ENCODE results near the gene LYPD3. TPM values are rescaled to one million over a fixed set of nuclear protein-coding genes. Genes with fewer than 3 reads are reported as not detected.

The LYPD3 gene
- total and polyA plus RNA-seq, 4 donors = 0.20 to 2.1 (median 1.2) TPM

GRCh38 chr19:43489310-43489709 is 23.9 kb upstream of the LYPD3 start:
- H3K27me3 ChIP-seq (ENCODE audit: control insufficient read depth, insufficient read depth, low read length) = no peaks in the 10 kb centered on the region
- no peaks in the 10 kb centered on the region for H3K4me1 ChIP-seq (ENCODE audit: control insufficient read depth, insufficient read depth, low read length)
- peak in 1 of 6 donors; percentile 36 for DNase-seq (ENCODE audit: low read depth in 4 of 6, low spot score in 6 of 6)
- H3K9me3 ChIP-seq (ENCODE audit: control insufficient read depth, insufficient read depth, low read length) = no peaks in the 10 kb centered on the region
- no peak overlapping the region for H3K27ac ChIP-seq (ENCODE audit: low read depth, low read length)
- H3K4me3 ChIP-seq (ENCODE audit: low read depth, low read length) = no peak overlapping the region
- no CpG with 5 or more reads among the region's 5 CpGs for WGBS (ENCODE audit: insufficient coverage)
- peaks cover 9% of the 10 kb centered on the region for H3K36me3 ChIP-seq (ENCODE audit: control insufficient read depth, insufficient read depth, low read length)

DNA sequence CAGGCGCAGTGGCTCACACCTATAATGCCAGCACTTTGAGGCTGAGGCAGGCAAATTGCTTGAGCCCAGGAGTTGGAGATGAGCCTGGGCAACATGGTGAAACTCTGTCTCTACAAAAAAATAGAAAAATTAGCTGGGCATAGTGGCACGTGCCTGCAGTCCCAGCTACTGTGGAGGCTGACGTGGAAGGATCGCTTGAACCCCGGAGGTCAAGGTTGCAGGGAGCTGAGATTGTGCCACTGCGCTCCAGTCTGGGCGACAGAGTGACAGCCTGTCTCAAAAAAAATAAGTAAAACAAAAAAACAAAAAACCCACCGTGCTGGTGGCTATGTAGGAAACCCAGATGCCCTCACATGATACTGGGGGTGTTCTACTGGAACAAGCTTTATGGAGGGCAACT is 22.8 kb upstream of the LYPD3 start:
- DNase-seq (ENCODE audit: low read depth in 4 of 6, low spot score in 6 of 6) = no peak
- peaks cover 9% of the 10 kb centered on the region for H3K36me3 ChIP-seq (ENCODE audit: control insufficient read depth, insufficient read depth, low read length)
- WGBS (ENCODE audit: insufficient coverage) = 93% methylated on average over 5 of the region's 8 CpGs
- H3K27me3 ChIP-seq (ENCODE audit: control insufficient read depth, insufficient read depth, low read length) = no peaks in the 10 kb centered on the region
- H3K4me1 ChIP-seq (ENCODE audit: control insufficient read depth, insufficient read depth, low read length) = no peaks in the 10 kb centered on the region
- no peaks in the 10 kb centered on the region for H3K9me3 ChIP-seq (ENCODE audit: control insufficient read depth, insufficient read depth, low read length)
- no peak overlapping the region for H3K27ac ChIP-seq (ENCODE audit: low read depth, low read length)
- H3K4me3 ChIP-seq (ENCODE audit: low read depth, low read length) = no peak overlapping the region

DNA sequence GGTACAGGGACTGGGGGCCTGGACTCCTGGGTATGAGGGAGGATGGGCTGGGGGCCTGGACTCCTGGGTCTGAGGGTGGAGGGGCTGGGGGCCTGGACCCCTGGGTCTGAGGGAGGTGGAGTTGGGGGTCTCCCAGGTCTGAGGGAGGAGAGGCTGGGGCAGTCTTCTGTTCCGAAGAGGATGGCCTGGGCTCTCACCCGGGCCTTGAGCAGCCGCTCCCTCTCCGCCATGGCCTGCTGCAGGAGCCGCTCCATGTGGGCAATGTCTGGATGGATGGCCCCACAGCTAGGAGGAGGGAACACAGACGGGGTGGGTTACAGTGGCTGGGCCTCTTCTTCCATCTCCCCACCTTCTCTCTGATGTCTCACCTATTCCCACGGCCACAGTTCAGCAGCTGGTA is 21.0 kb upstream of the LYPD3 start:
- Histone ChIP-seq H3K9me3 (ENCODE audit: control insufficient read depth, insufficient read depth, low read length) (no peaks in the 10 kb centered on the region), H3K4me1 (ENCODE audit: control insufficient read depth, insufficient read depth, low read length) (no peaks in the 10 kb centered on the region), H3K27me3 (ENCODE audit: control insufficient read depth, insufficient read depth, low read length) (no peaks in the 10 kb centered on the region), H3K36me3 (ENCODE audit: control insufficient read depth, insufficient read depth, low read length) (peaks cover 9% of the 10 kb centered on the region), H3K4me3 (ENCODE audit: low read depth, low read length) (no peak overlapping the region), H3K27ac (ENCODE audit: low read depth, low read length) (no peak overlapping the region)
- WGBS (ENCODE audit: insufficient coverage) = 93% methylated on average over 5 of the region's 7 CpGs
- no peak for DNase-seq (ENCODE audit: low read depth in 4 of 6, low spot score in 6 of 6)

GRCh38 chr19:43485951-43486350 is 20.5 kb upstream of the LYPD3 start:
- H3K36me3 ChIP-seq (ENCODE audit: control insufficient read depth, insufficient read depth, low read length) = peaks cover 9% of the 10 kb centered on the region
- WGBS (ENCODE audit: insufficient coverage) = 86% methylated on average over 6 of the region's 6 CpGs
- H3K4me1 ChIP-seq (ENCODE audit: control insufficient read depth, insufficient read depth, low read length) = no peaks in the 10 kb centered on the region
- H3K4me3 ChIP-seq (ENCODE audit: low read depth, low read length) = no peak overlapping the region
- DNase-seq (ENCODE audit: low read depth in 4 of 6, low spot score in 6 of 6) = no peak
- H3K27ac ChIP-seq (ENCODE audit: low read depth, low read length) = no peak overlapping the region
- no peaks in the 10 kb centered on the region for H3K9me3 ChIP-seq (ENCODE audit: control insufficient read depth, insufficient read depth, low read length)
- H3K27me3 ChIP-seq (ENCODE audit: control insufficient read depth, insufficient read depth, low read length) = no peaks in the 10 kb centered on the region

DNA sequence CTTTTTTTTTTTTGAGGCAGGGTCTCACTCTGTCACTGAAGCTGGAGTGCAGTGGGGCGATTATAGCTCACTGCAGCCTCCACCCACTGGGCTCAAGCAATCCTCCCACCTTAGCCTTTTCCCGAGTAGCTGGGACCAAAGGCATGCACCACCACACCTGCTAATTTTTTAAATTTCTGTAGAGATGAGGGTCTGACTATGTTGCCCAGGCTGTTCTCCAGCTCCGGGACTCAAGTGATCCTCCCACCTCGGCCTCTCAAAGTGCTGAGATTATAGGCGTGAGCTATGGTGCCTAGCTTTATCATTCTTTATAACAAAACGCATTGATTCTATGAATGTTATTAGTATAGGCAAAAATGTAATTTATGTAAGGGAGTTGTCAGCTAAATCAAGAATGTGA is 17.9 kb upstream of the LYPD3 start:
- Histone ChIP-seq H3K9me3 (ENCODE audit: control insufficient read depth, insufficient read depth, low read length) (no peaks in the 10 kb centered on the region), H3K4me1 (ENCODE audit: control insufficient read depth, insufficient read depth, low read length) (no peaks in the 10 kb centered on the region), H3K27ac (ENCODE audit: low read depth, low read length) (no peak overlapping the region), H3K4me3 (ENCODE audit: low read depth, low read length) (no peak overlapping the region), H3K36me3 (ENCODE audit: control insufficient read depth, insufficient read depth, low read length) (peaks cover 13% of the 10 kb centered on the region), H3K27me3 (ENCODE audit: control insufficient read depth, insufficient read depth, low read length) (no peaks in the 10 kb centered on the region)
- DNase-seq (ENCODE audit: low read depth in 4 of 6, low spot score in 6 of 6) = no peak
- 83% methylated on average over 2 of the region's 6 CpGs for WGBS (ENCODE audit: insufficient coverage)

DNA sequence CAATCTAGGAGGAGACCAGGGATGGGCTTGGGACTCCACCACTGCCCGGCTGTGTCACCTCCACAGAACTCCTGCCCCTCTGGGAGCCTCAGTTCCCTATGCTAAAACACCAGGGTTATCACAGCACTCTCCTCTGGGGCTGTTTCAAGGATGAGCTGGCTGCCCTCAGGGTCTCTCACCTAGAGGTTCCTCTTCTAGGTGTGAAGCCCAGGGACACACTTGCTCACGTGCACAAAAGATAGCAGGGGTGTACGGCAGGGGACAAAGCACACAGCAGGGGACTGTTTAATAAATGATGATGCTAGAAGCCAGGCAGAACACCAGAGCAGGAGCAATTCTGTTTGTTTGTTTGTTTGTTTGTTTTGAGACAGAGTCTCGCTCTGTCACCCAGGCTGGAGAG is 16.8 kb upstream of the LYPD3 start:
- no peaks in the 10 kb centered on the region for H3K4me1 ChIP-seq (ENCODE audit: control insufficient read depth, insufficient read depth, low read length)
- DNase-seq (ENCODE audit: low read depth in 4 of 6, low spot score in 6 of 6) = no peak
- no peaks in the 10 kb centered on the region for H3K9me3 ChIP-seq (ENCODE audit: control insufficient read depth, insufficient read depth, low read length)
- no peaks in the 10 kb centered on the region for H3K27me3 ChIP-seq (ENCODE audit: control insufficient read depth, insufficient read depth, low read length)
- WGBS (ENCODE audit: insufficient coverage) = 57% methylated on average over 3 of the region's 4 CpGs
- H3K36me3 ChIP-seq (ENCODE audit: control insufficient read depth, insufficient read depth, low read length) = peaks cover 13% of the 10 kb centered on the region
- H3K27ac ChIP-seq (ENCODE audit: low read depth, low read length) = no peak overlapping the region
- H3K4me3 ChIP-seq (ENCODE audit: low read depth, low read length) = no peak overlapping the region

- Histone ChIP-seq H3K9me3 (ENCODE audit: control insufficient read depth, insufficient read depth, low read length) (no peaks in the 10 kb centered on the region), H3K4me3 (ENCODE audit: low read depth, low read length) (no peak overlapping the region), H3K27me3 (ENCODE audit: control insufficient read depth, insufficient read depth, low read length) (no peaks in the 10 kb centered on the region), H3K4me1 (ENCODE audit: control insufficient read depth, insufficient read depth, low read length) (no peaks in the 10 kb centered on the region), H3K27ac (ENCODE audit: low read depth, low read length) (no peak overlapping the region), H3K36me3 (ENCODE audit: control insufficient read depth, insufficient read depth, low read length) (peaks cover 11% of the 10 kb centered on the region)
- WGBS (ENCODE audit: insufficient coverage) = 91% methylated on average over 4 of the region's 6 CpGs
- no peak for DNase-seq (ENCODE audit: low read depth in 4 of 6, low spot score in 6 of 6)
These were observed 16.3 kb upstream of the LYPD3 start for GRCh38 chr19:43481701-43482100.

DNA sequence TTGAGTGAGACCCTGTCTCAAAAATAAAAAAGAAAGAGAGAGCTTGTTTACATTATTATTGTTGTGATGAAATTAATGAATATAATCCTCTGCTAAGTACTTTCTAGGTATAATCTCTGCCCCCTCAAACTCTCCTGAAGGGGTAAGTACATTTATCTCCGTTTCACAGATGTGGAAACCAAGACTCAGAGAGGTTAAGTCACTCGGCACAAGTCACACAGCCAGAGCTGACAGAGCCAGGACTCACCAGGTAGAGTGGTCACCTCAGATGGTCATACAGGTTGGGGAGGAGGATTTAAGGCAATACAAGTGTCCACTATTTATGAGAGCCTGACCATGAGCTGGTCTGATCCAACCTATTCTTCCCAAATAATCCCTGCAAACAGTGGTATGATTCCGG is 15.2 kb upstream of the LYPD3 start:
- Histone ChIP-seq H3K4me3 (ENCODE audit: low read depth, low read length) (no peak overlapping the region), H3K27me3 (ENCODE audit: control insufficient read depth, insufficient read depth, low read length) (no peaks in the 10 kb centered on the region), H3K27ac (ENCODE audit: low read depth, low read length) (no peak overlapping the region), H3K4me1 (ENCODE audit: control insufficient read depth, insufficient read depth, low read length) (peaks cover 4% of the 10 kb centered on the region), H3K9me3 (ENCODE audit: control insufficient read depth, insufficient read depth, low read length) (no peaks in the 10 kb centered on the region), H3K36me3 (ENCODE audit: control insufficient read depth, insufficient read depth, low read length) (peaks cover 3% of the 10 kb centered on the region)
- DNase-seq (ENCODE audit: low read depth in 4 of 6, low spot score in 6 of 6) = no peak
- 100% methylated on average over 3 of the region's 3 CpGs for WGBS (ENCODE audit: insufficient coverage)

- H3K4me1 ChIP-seq (ENCODE audit: control insufficient read depth, insufficient read depth, low read length) = peaks cover 9% of the 10 kb centered on the region
- no peak overlapping the region for H3K27ac ChIP-seq (ENCODE audit: low read depth, low read length)
- WGBS (ENCODE audit: insufficient coverage) = 96% methylated on average over 3 of the region's 4 CpGs
- no peak for DNase-seq (ENCODE audit: low read depth in 4 of 6, low spot score in 6 of 6)
- no peak overlapping the region for H3K4me3 ChIP-seq (ENCODE audit: low read depth, low read length)
- H3K9me3 ChIP-seq (ENCODE audit: control insufficient read depth, insufficient read depth, low read length) = no peaks in the 10 kb centered on the region
- H3K36me3 ChIP-seq (ENCODE audit: control insufficient read depth, insufficient read depth, low read length) = peaks cover 3% of the 10 kb centered on the region
- no peaks in the 10 kb centered on the region for H3K27me3 ChIP-seq (ENCODE audit: control insufficient read depth, insufficient read depth, low read length)
These were observed 14.7 kb upstream of the LYPD3 start for GRCh38 chr19:43479961-43480561.

DNA sequence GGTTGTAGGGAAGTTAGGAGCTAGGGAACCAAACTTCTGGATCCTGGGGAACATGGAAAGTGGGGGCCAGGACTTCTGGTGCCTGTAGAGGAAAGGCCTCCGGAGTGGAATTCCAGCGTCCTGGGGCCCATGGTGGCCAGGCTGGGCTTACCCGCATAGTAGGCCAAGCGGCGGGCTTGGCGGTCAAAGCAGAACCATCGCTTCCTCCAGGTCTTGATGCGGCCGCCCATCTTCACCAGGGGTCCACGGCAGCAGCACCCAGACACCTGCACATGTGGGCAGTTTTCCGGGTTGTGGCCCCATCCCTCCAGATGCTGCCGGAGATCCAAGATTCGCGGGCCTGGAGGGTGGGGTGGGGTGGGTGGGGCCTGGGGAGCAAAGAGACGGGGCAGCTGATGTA is 13.8 kb upstream of the LYPD3 start:
- H3K27me3 ChIP-seq (ENCODE audit: control insufficient read depth, insufficient read depth, low read length) = no peaks in the 10 kb centered on the region
- H3K4me3 ChIP-seq (ENCODE audit: low read depth, low read length) = no peak overlapping the region
- H3K27ac ChIP-seq (ENCODE audit: low read depth, low read length) = no peak overlapping the region
- H3K9me3 ChIP-seq (ENCODE audit: control insufficient read depth, insufficient read depth, low read length) = no peaks in the 10 kb centered on the region
- H3K4me1 ChIP-seq (ENCODE audit: control insufficient read depth, insufficient read depth, low read length) = peaks cover 13% of the 10 kb centered on the region
- 90% methylated on average over 15 of the region's 15 CpGs for WGBS (ENCODE audit: insufficient coverage)
- DNase-seq (ENCODE audit: low read depth in 4 of 6, low spot score in 6 of 6) = no peak
- peaks cover 3% of the 10 kb centered on the region for H3K36me3 ChIP-seq (ENCODE audit: control insufficient read depth, insufficient read depth, low read length)
